HG03280 (cell line): ENCODE measurements around the gene NKTR.

Experiments used
- ATAC-seq: cut with Tn5 transposase; IDR thresholded peaks from one replicate; pipeline ENCODE4 v1.9.1; 2021; ENCODE audit warnings: mild to moderate bottlenecking, moderate library complexity; ENCODE audit not compliant: unreplicated experiment

Gene NKTR

DNA sequence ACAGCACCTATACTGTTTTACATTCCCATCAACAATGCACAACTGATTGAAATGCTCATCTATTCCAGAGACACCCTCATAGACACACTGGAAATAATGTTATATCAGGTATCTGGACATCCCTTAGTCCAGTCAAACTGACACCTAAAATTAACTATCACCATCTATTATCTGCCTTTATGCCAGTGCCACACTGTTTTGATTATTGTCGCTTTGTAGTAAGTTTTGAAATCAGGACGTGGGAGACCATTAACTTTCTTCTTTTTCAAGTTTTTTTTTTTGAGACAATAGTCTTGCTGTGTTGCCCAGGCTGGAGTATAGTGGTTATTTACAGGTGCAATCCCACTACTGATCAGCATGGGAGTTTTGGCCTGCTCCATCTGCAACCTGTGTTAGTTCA lies 75.4 kb downstream of the NKTR start:
- ATAC-seq = no peak

DNA sequence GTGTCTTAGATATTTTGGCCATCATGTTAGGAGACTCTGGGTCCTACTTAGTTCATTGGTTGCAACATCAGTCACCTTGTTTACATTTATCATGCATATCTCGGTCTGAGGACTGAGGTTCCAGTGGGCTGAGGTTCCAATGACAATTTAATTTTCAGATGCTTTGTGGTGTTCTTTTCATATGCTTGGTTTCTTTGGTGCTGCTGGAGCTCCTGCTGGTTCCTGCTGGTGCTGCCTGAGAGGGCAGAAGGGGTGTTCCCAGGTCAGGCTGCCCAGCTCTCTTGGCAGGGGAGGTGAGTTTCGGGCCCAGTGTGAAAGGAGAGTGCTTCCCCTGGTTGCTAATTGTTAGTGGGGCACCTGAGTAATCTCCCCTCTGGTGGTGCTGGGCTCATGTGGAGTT lies 78.0 kb downstream of the NKTR start:
- no peak for ATAC-seq

DNA sequence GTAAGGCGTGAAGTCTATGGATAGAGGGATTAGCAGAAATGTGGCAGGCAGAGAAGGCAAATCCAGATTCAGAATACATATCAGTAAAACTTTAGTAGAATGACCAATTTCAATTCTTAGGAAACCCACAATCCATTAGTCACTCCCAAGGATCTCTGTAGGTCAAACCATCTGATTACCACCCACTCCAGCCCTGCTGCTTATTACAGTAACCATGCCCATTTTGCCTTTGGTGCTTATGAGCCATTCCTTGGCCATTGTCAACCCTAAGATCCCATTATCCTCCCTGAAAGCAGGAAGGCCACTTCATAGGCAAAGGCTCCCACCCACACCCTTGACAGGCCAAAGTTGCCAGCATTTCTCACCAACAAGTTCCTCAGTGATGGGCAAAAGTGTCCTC lies 79.8 kb downstream of the NKTR start:
- no peak for ATAC-seq

- no peak for ATAC-seq
Observed at GRCh38 chr3:42680806-42681205, 80.3 kb downstream of the NKTR start.

DNA sequence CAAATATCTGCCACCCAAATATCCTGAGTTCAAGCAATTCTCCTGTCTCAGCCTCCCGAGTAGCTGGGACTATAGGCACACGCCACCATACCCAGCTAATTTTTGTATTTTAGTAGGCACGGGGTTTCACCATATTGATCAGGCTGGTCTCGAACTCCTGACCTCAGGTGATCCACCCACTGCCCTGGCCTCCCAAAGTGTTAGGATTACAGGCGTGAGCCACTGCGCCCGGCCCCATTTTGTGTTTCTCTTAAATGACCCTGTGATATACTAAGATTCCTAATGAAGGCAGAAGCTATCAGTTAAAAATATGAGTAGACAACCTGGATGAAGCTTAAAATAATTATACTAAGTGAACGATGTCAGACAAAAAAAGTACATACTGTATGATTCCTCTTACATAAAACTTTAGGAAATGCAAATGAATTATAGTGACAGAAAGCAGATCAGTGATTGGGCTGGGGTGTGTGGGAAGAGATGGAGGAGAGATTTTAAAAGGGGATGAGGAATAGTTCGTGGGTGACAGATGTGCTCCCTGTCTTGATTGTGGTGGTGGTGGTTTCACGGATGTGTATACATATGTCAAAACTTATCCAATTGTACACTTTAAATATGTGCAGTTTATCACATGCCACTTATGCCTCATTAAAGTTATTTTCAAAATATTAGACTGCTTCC lies 81.0 kb downstream of the NKTR start:
- no peak for ATAC-seq

- no peak for ATAC-seq
Observed at GRCh38 chr3:42682301-42683070, 82.0 kb downstream of the NKTR start.

DNA sequence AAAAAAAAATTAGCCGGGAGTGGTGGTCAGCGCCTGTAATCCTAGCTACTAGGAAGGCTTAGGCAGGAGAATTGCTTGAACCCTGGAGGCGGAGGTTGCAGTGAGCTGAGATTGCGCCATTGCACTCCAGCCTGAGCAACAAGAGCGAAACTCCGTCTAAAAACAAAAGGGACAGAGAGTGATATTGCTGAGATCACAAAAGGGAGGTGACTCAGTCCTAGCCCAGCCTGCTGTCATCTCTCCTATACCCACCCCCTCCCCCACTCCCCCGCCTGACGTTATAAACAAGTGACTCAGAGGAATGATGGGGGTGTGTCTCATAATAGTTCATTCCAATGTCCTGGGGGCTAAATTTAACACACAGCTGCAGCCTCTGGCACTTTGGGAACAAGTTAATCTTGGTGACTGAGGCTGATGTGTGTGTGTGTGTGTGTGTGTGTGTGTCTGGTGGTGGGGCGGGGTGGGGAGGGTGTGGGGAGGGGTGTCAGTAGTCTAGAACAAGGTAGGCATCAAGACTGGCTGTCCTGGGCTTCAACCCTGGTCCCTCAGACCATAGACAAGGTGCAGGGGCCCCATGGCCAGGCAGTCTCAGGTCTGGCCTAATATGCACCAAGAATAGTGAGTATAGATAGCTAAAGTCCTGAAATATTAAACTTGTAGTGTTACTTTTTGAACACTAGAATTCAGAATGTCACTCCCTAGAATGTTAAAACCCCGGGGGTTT lies 83.6 kb downstream of the NKTR start:
- ATAC-seq = no peak

DNA sequence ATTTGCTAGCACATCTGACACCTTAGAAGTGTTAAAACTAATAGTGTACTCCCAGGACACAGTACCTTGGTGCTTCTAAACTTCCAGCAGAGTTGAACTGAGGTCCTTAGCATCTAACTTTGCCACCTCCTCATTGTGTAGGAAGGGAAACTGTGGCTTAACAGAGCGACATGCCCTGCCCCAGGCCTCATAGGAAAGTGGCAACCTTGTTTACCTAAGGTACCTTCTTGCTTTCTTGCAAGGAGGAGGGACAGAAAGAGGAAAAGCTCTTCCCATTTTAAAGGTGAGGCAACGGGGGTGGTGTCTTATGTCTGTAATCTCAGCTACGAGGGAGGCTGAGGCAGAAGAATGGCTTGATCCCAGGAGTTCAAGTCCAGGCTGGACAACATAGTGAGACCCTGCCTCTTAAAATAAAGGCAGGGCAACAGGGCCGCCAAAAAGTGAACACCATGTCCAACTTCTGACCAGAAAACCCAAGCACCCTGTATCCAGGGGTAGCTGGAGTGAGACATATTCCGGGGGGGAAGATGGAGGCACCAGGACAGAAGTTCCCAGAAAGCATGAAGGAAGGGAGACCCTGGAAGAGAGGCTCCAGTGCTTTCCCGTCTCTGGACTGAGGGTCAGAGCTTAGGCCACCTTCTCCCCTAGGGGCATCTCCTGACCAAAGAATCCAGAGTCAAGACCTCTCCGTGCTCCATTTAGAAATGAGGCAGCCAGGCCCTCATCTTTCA lies 84.3 kb downstream of the NKTR start:
- no peak for ATAC-seq

GRCh38 chr3:42685363-42685881 lies 84.9 kb downstream of the NKTR start, which contains the start of gene KLHL40:
TSS of gene KLHL40 (plus strand) at chr3:42685537. CDS start at chr3:42685619, 82 bp downstream.
- no peak for ATAC-seq

DNA sequence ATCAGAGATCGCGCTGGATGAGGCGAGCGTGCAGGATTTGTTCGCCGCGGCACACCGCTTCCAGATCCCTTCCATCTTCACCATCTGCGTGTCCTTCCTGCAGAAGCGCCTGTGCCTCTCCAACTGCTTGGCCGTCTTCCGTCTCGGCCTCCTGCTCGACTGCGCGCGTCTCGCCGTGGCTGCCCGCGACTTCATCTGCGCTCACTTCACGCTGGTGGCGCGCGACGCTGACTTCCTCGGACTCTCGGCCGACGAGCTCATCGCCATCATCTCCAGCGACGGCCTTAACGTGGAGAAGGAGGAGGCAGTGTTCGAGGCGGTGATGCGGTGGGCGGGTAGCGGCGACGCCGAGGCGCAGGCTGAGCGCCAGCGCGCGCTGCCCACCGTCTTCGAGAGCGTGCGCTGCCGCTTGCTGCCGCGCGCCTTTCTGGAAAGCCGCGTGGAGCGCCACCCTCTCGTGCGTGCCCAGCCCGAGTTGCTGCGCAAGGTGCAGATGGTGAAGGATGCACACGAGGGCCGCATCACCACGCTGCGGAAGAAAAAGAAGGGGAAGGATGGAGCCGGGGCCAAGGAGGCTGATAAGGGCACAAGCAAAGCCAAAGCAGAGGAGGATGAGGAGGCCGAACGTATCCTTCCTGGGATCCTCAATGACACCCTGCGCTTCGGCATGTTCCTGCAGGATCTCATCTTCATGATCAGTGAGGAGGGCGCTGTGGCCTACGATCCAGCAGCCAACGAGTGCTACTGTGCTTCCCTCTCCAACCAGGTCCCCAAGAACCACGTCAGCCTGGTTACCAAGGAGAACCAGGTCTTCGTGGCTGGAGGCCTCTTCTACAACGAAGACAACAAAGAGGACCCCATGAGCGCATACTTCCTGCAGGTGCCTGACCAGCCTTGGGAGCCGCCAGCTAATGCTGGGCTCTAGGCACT lies 85.7 kb downstream of the NKTR start:
- no peak for ATAC-seq

DNA sequence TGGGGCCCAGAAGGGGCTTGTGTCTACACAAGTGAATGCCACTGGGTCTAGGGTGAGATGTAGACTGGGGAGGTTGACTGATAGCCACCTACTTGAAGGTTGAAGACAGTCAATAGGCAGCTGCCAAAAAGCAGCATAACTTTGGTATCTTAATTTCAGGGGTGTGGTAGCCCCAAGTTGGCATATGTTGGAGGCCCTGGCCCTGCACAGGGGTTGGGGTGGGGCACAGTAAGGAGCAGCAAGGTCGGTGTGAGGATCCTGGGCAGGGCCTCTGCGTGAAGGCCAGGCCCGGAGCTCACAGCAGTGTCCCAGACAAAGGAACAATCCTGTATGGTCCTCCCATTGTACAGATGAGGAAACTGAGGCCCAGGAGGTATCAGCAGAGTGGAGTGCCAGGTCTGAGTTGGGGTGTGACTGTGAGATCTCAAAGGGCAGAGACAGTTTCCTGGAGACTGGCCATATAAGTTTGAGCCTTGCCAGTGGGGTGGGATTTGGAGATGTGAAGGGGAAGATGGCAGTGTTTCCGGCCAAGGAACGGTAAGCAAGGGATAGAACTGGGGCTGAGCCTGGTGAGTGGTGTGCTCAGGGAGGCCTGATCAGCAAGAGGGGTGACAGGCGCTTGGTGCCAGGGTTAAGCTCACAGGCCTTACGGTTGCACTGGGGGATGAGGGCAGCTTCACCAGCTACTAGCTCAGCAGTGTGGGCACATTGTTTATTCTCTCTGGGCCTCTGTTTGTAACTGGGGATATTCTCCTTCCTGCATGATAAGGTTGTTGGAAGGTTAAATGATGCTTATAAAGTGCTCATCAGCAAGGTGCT lies 86.6 kb downstream of the NKTR start:
- no peak for ATAC-seq

- no peak for ATAC-seq
Observed at GRCh38 chr3:42688016-42688415, 87.5 kb downstream of the NKTR start.

- no peak for ATAC-seq
Observed at GRCh38 chr3:42688487-42689420, 88.3 kb downstream of the NKTR start.

- no peak for ATAC-seq
Observed at GRCh38 chr3:42689421-42690014, 89.0 kb downstream of the NKTR start.

DNA sequence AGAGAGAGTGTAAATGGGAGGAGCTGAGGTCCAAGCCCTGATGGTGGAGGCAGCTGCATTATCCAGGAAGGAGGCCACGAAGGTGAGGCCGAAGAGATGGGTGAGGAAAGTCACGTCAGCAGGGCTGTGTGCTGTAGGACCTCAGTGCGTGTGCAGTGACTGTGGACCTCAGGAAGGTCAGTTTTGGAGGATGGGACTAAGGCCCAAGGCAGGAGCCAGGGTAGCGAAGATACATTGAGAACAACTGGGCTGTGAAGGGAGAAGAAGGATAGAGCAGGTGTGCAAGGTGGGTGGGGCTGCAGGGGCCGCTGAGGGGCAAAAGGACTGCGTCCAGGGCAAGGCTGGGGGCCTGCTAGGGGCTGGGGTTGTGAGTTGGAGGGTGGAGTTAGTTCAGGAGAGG lies 89.7 kb downstream of the NKTR start:
- no peak for ATAC-seq

DNA sequence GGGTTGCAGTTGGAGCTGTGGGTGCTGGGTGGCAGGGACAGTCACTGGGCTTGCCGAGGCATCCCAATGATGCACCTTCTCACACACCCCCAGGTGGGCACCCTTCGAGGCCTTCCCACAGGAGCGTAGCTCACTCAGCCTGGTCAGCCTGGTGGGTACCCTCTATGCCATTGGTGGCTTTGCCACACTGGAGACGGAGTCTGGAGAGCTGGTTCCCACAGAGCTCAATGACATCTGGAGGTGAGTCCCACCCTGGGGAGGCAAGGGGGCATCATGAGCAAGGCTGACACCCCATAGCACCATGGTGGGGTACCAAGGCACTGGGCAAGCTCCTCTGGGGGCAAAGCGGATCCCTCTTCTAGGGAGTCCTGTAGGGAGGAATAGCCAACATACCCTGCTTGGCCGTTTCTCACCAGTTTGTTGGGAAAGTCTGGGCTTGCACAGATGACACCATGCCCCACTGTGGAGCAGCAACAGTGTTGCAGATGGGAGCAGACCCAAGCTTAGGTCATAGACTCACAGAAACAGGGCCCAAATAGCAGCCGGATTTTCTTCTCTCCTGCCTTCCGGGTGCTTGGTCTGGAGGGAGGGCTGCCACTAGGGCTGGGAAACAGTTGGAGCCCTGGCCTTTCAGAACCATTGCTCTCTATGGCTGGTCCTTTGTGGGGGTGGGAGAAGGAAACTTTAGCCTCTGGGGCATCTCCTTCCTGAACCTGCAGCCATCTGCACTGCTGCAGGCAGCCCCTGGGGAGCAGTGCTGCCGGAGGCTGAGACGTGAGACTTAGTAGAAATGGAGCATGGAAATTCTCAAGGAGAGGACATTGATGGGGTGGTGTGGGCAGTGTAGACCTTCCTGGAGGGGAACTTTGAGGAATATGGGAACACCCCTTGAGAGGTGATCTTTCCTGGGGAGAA lies 90.5 kb downstream of the NKTR start:
- no peak for ATAC-seq
